Measurements from ENCODE around the gene SLC2A4RG. TPM values are rescaled to one million over a fixed set of nuclear protein-coding genes. Genes with fewer than 3 reads are reported as not detected.

The SLC2A4RG gene
- total and polyA plus RNA-seq, 9 donors = 2.2 to 199 (median 103) TPM

DNA sequence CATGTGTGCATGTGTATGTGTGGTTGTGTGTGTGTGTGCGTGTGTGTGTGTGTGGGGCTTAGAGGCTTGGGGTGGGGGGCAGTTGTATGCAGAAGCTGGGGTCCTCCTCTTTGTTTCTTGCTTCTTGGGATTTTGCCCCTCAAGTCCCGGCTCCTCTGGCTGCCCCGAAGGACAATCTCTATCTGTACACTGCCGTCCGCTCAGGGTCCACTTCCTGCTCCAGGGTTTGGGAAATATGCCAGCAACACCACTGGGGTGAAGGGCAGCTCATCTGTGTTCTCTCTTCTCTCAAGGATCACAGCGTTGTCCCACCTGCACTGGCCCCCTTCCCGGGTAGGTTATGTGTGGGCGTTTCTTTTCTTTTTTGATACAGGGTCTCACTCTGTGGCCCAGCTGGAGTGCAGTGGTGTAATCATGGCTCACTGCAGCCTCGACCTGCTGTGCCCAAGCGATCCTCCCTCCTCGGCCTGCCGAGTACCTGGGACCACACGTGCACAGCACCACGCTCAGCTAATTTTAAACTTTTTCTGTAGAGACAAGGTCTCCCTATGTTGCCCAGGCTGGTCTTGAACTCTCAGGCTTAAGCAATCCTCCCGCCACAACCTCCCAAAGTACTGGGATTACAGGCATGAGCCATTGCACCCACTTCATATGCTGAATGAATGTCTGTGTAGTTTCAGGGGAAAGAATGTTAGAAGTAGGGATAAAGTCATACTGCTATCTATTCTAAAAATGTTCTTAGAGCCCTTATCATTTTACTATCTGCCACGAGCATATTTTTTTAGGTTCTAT is 25.7 kb downstream of the SLC2A4RG start:
- DNase-seq = peak in 2 of 5 donors; percentile 38 to 48
- intact Hi-C loops (cut with DNase I) = no loop called here
- Histone ChIP-seq H3K4me1 (ENCODE audit: insufficient read depth) (peaks cover 10% of the 10 kb centered on the region), H3K27ac (no peak overlapping the region), H3K27me3 (no peaks in the 10 kb centered on the region), H3K9me3 (no peaks in the 10 kb centered on the region), H3K4me3 (no peak overlapping the region), H3K36me3 (no peaks in the 10 kb centered on the region)
- TF ChIP-seq POLR2A (IDR thresholded peaks at IDR 0.05) = no peak
- TF ChIP-seq, protein P1, sequence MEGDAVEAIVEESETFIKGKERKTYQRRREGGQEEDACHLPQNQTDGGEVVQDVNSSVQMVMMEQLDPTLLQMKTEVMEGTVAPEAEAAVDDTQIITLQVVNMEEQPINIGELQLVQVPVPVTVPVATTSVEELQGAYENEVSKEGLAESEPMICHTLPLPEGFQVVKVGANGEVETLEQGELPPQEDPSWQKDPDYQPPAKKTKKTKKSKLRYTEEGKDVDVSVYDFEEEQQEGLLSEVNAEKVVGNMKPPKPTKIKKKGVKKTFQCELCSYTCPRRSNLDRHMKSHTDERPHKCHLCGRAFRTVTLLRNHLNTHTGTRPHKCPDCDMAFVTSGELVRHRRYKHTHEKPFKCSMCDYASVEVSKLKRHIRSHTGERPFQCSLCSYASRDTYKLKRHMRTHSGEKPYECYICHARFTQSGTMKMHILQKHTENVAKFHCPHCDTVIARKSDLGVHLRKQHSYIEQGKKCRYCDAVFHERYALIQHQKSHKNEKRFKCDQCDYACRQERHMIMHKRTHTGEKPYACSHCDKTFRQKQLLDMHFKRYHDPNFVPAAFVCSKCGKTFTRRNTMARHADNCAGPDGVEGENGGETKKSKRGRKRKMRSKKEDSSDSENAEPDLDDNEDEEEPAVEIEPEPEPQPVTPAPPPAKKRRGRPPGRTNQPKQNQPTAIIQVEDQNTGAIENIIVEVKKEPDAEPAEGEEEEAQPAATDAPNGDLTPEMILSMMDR (IDR thresholded peaks at IDR 0.05) = no peak
- TF ChIP-seq EP300 (IDR thresholded peaks at IDR 0.05) = no peak
- WGBS, 3 donors = 38 to 58% (median 44%) methylated on average over 16 of the region's 16 CpGs

DNA sequence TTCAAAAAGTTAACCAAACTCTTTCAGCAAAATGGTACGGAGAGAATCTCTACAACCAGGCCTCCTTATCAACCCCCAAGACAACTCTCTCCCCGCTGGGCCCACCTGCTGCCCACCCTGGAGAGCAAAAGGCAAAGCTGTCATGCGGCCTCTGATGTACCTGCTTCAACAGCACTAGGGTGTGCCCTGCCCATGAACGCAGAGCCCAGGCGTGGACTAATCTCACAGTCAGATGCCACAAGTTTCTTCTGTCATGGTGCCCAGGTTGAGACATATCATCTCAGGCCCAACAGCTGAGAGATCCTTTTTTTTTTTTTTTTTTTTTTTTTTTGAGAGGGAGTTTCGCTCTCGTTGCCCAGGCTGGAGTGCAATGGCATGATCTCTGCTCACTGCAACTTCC is 26.3 kb downstream of the SLC2A4RG start:
- Histone ChIP-seq H3K36me3 (no peaks in the 10 kb centered on the region), H3K27me3 (no peaks in the 10 kb centered on the region), H3K27ac (no peak overlapping the region), H3K4me1 (ENCODE audit: insufficient read depth) (peaks cover 10% of the 10 kb centered on the region), H3K4me3 (no peak overlapping the region), H3K9me3 (no peaks in the 10 kb centered on the region)
- TF ChIP-seq POLR2A (IDR thresholded peaks at IDR 0.05) (no peak), EP300 (IDR thresholded peaks at IDR 0.05) (no peak)
- TF ChIP-seq, protein P1 (IDR thresholded peaks at IDR 0.05) = no peak
- DNase-seq = no peak
- WGBS, 3 donors = 81 to 89% (median 83%) methylated on average over 7 of the region's 7 CpGs
- intact Hi-C loops (cut with DNase I) = no loop called here

DNA sequence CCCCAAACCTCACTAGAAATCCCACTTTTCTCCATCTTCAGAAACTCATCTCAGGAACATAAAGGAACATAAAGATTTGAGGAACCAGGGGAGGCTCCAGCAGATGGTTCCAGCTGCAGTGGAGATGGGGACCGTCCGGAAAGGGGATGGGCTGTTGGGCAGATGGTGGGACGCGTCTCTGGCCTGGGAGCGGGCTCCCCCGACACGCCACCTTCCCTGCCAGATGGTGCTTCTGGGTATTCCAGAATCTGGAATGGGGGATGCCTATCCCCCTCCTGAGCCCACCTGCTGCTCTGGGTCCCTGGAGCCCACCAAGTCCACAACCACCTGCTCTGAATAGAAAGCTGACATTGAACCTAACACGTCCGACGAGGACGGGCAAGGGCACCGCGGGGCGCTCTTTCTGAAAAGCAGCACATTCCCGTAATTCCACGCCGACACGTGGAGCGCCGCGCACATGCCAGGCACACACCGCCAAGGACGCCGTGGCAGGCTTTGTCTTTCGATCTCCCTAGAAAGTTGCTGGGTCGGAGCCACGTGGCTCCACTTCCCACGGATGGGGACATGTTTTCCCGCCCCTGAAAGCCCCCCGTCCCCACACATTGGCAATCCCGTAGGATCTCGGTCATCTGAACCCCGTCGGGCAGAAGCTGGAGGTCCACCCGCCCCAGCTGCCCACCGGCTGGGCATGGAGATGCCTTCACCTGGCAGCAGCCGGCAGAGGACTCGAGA is 27.3 kb downstream of the SLC2A4RG start:
- Histone ChIP-seq H3K4me3 (no peak overlapping the region), H3K9me3 (no peaks in the 10 kb centered on the region), H3K27ac (no peak overlapping the region), H3K4me1 (ENCODE audit: insufficient read depth) (peaks cover 10% of the 10 kb centered on the region), H3K36me3 (no peaks in the 10 kb centered on the region), H3K27me3 (no peaks in the 10 kb centered on the region)
- intact Hi-C loops (cut with DNase I) = no loop called here
- peak in 1 of 5 donors; percentile 47 for DNase-seq
- no peak for TF ChIP-seq POLR2A (IDR thresholded peaks at IDR 0.05)
- TF ChIP-seq, protein P1 (IDR thresholded peaks at IDR 0.05) = no peak
- TF ChIP-seq EP300 (IDR thresholded peaks at IDR 0.05) = no peak
- 51 to 87% (median 57%) methylated on average over 38 of the region's 38 CpGs for WGBS, 3 donors

DNA sequence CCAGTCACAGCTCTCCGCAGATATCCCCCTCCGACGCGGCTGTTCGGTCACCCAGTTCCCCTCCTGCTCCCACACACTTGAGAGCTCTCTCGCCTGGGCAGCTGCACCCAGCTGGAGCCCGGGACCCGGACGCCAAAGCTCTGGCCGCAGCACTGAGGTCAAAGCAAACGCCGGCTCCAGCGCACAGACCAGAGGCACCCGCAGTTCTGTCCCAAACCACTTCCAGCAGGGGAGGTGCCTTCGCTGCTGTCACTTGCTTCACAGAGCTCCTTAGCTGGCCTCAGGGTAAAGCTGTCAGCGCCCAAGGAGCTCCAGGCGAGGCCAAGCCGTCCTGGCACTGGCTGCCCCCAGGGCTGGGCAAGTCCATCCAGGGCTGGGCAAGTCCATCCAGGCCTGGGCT is 27.9 kb downstream of the SLC2A4RG start:
- peak in 3 of 5 donors; percentile 55 to 81 (median 76) for DNase-seq
- Histone ChIP-seq H3K9me3 (no peaks in the 10 kb centered on the region), H3K27me3 (no peaks in the 10 kb centered on the region), H3K4me3 (no peak overlapping the region), H3K4me1 (ENCODE audit: insufficient read depth) (peaks cover 11% of the 10 kb centered on the region), H3K27ac (no peak overlapping the region), H3K36me3 (no peaks in the 10 kb centered on the region)
- intact Hi-C loops (cut with DNase I) = no loop called here
- TF ChIP-seq, protein P1 (IDR thresholded peaks at IDR 0.05) = no peak
- TF ChIP-seq EP300 (IDR thresholded peaks at IDR 0.05) (no peak), POLR2A (IDR thresholded peaks at IDR 0.05) (no peak)
- WGBS, 3 donors = 20 to 58% (median 40%) methylated on average over 18 of the region's 18 CpGs
